Activated naive CD8-positive, alpha-beta T cell treated with anti-CD3 and anti-CD28 coated beads for 36 hours (primary cell): ENCODE measurements around the gene HOXB3. TPM values are rescaled to one million over a fixed set of nuclear protein-coding genes. Genes with fewer than 3 reads are reported as not detected.

ENCODE experiments used
- DNase-seq: peaks from one replicate; pipeline ENCODE4 v3.0.0; 2021
- H3K27ac Mint-ChIP-seq: one replicate; pipeline ENCODE4 v1.8.0; 2022; ENCODE audit warnings: mild to moderate bottlenecking, moderate library complexity, mixed read lengths
- H3K27me3 Mint-ChIP-seq: one replicate; pipeline ENCODE4 v1.8.0; 2022; ENCODE audit warnings: mild to moderate bottlenecking, mixed read lengths
- H3K36me3 Mint-ChIP-seq: one replicate; pipeline ENCODE4 v1.8.0; 2021; ENCODE audit warnings: mild to moderate bottlenecking, mixed read lengths
- H3K4me1 Mint-ChIP-seq: one replicate; pipeline ENCODE4 v1.8.0; 2021; ENCODE audit warnings: mixed read lengths
- H3K4me3 Mint-ChIP-seq: one replicate; pipeline ENCODE4 v1.8.0; 2022; ENCODE audit warnings: mild to moderate bottlenecking, moderate library complexity, mixed read lengths
- H3K9me3 Mint-ChIP-seq: one replicate; pipeline ENCODE4 v1.8.0; 2022; ENCODE audit warnings: mixed read lengths
- total RNA-seq, 2 experiments: library from RNA; stranded (reverse); gene quantifications; one replicate each; pipeline ENCODE4 v1.2.3, GENCODE V29; 2021

Gene HOXB3
- total RNA-seq, 2 experiments from 2014 or later, result 1.4 to 2.0 TPM

- no peak overlapping the region for H3K4me3 Mint-ChIP-seq
- DNase-seq, result no peak
- H3K36me3 Mint-ChIP-seq, result no peaks in the 10 kb centered on the region
- H3K4me1 Mint-ChIP-seq, result peaks cover 30% of the 10 kb centered on the region
- no peak overlapping the region for H3K27ac Mint-ChIP-seq
- no peaks in the 10 kb centered on the region for H3K9me3 Mint-ChIP-seq
- peaks cover 11% of the 10 kb centered on the region for H3K27me3 Mint-ChIP-seq
Observed at GRCh38 chr17:48550502-48551213, 39.4 kb downstream of the HOXB3 start.

GRCh38 chr17:48549914-48550501 is 40.0 kb downstream of the HOXB3 start:
- H3K4me1 Mint-ChIP-seq, result peaks cover 33% of the 10 kb centered on the region
- no peak for DNase-seq
- no peaks in the 10 kb centered on the region for H3K9me3 Mint-ChIP-seq
- no peak overlapping the region for H3K27ac Mint-ChIP-seq
- no peak overlapping the region for H3K4me3 Mint-ChIP-seq
- H3K27me3 Mint-ChIP-seq, result peaks cover 12% of the 10 kb centered on the region
- H3K36me3 Mint-ChIP-seq, result no peaks in the 10 kb centered on the region

- Mint-ChIP-seq H3K27ac (no peak overlapping the region), H3K9me3 (no peaks in the 10 kb centered on the region), H3K36me3 (no peaks in the 10 kb centered on the region), H3K4me3 (no peak overlapping the region), H3K27me3 (peaks cover 6% of the 10 kb centered on the region), H3K4me1 (peaks cover 34% of the 10 kb centered on the region)
- DNase-seq, result no peak
Observed at GRCh38 chr17:48549281-48549630, 40.8 kb downstream of the HOXB3 start.

GRCh38 chr17:48548523-48549280 is 41.3 kb downstream of the HOXB3 start:
- peaks cover 34% of the 10 kb centered on the region for H3K4me1 Mint-ChIP-seq
- no peaks in the 10 kb centered on the region for H3K36me3 Mint-ChIP-seq
- H3K27ac Mint-ChIP-seq, result peak overlapping the region; percentile 81
- H3K4me3 Mint-ChIP-seq, result peak overlapping the region; percentile 59
- DNase-seq, result no peak
- H3K9me3 Mint-ChIP-seq, result no peaks in the 10 kb centered on the region
- H3K27me3 Mint-ChIP-seq, result peaks cover 5% of the 10 kb centered on the region

GRCh38 chr17:48547808-48548522 is 42.1 kb downstream of the HOXB3 start:
- Mint-ChIP-seq H3K9me3 (no peaks in the 10 kb centered on the region), H3K36me3 (no peaks in the 10 kb centered on the region), H3K4me3 (peak overlapping the region; percentile 59), H3K4me1 (peaks cover 34% of the 10 kb centered on the region), H3K27ac (peak overlapping the region; percentile 81), H3K27me3 (peaks cover 5% of the 10 kb centered on the region)
- peak; percentile 42 for DNase-seq

GRCh38 chr17:48546924-48547807 is 42.9 kb downstream of the HOXB3 start:
- Mint-ChIP-seq H3K27ac (peak overlapping the region; percentile 81), H3K4me1 (peaks cover 35% of the 10 kb centered on the region), H3K9me3 (no peaks in the 10 kb centered on the region), H3K4me3 (peak overlapping the region; percentile 59), H3K27me3 (peaks cover 7% of the 10 kb centered on the region), H3K36me3 (peaks cover 5% of the 10 kb centered on the region)
- no peak for DNase-seq

- H3K27ac Mint-ChIP-seq, result peak overlapping the region; percentile 81
- H3K36me3 Mint-ChIP-seq, result peaks cover 10% of the 10 kb centered on the region
- H3K9me3 Mint-ChIP-seq, result no peaks in the 10 kb centered on the region
- peaks cover 40% of the 10 kb centered on the region for H3K4me1 Mint-ChIP-seq
- DNase-seq, result no peak
- H3K4me3 Mint-ChIP-seq, result peak overlapping the region; percentile 9
- peaks cover 13% of the 10 kb centered on the region for H3K27me3 Mint-ChIP-seq
Observed at GRCh38 chr17:48546137-48546923, 43.7 kb downstream of the HOXB3 start.

GRCh38 chr17:48545539-48545938 is 44.5 kb downstream of the HOXB3 start:
- H3K9me3 Mint-ChIP-seq, result no peaks in the 10 kb centered on the region
- H3K36me3 Mint-ChIP-seq, result peaks cover 10% of the 10 kb centered on the region
- peaks cover 13% of the 10 kb centered on the region for H3K27me3 Mint-ChIP-seq
- DNase-seq, result no peak
- H3K27ac Mint-ChIP-seq, result peak overlapping the region; percentile 48
- H3K4me1 Mint-ChIP-seq, result peaks cover 43% of the 10 kb centered on the region
- H3K4me3 Mint-ChIP-seq, result peak overlapping the region; percentile 85

- peak within 1 kb of the TSS; percentile 86 for H3K27ac Mint-ChIP-seq
- DNase-seq, result no peak
- H3K9me3 Mint-ChIP-seq, result no peaks in the 10 kb centered on the region
- peaks cover 10% of the 10 kb centered on the region for H3K36me3 Mint-ChIP-seq
- H3K4me3 Mint-ChIP-seq, result peak within 1 kb of the TSS; percentile 85
- H3K27me3 Mint-ChIP-seq, result peaks cover 13% of the 10 kb centered on the region
- H3K4me1 Mint-ChIP-seq, result peaks cover 48% of the 10 kb centered on the region
Observed at GRCh38 chr17:48545022-48545375, 45.0 kb downstream of the HOXB3 start, which contains the start of gene HOXB2. Gene HOXB2, minus strand, starts transcription at chr17:48545109. Its CDS starts 198 bp downstream, at chr17:48544911.

- Mint-ChIP-seq H3K4me3 (peak overlapping the region; percentile 85), H3K27ac (peak overlapping the region; percentile 86), H3K27me3 (peaks cover 13% of the 10 kb centered on the region), H3K9me3 (no peaks in the 10 kb centered on the region), H3K36me3 (peaks cover 10% of the 10 kb centered on the region), H3K4me1 (peaks cover 50% of the 10 kb centered on the region)
- DNase-seq, result peak; percentile 53
Observed at GRCh38 chr17:48544349-48545021, 45.6 kb downstream of the HOXB3 start.

GRCh38 chr17:48543854-48544348 is 46.1 kb downstream of the HOXB3 start:
- peaks cover 50% of the 10 kb centered on the region for H3K4me1 Mint-ChIP-seq
- DNase-seq, result peak; percentile 58
- H3K9me3 Mint-ChIP-seq, result no peaks in the 10 kb centered on the region
- H3K4me3 Mint-ChIP-seq, result peak overlapping the region; percentile 85
- H3K27ac Mint-ChIP-seq, result peak overlapping the region; percentile 86
- H3K36me3 Mint-ChIP-seq, result peaks cover 10% of the 10 kb centered on the region
- H3K27me3 Mint-ChIP-seq, result peaks cover 17% of the 10 kb centered on the region

- Mint-ChIP-seq H3K4me1 (peaks cover 47% of the 10 kb centered on the region), H3K36me3 (peaks cover 10% of the 10 kb centered on the region), H3K27me3 (peaks cover 17% of the 10 kb centered on the region), H3K4me3 (peak overlapping the region; percentile 92), H3K27ac (peak overlapping the region; percentile 89), H3K9me3 (no peaks in the 10 kb centered on the region)
- peak; percentile 73 for DNase-seq
Observed at GRCh38 chr17:48543107-48543853, 46.8 kb downstream of the HOXB3 start.
